WTC11 (cell line): ENCODE data around the gene LRRC8C. TPM values are rescaled to one million over a fixed set of nuclear protein-coding genes. Genes with fewer than 3 reads are reported as not detected.

Experiments used
- ATAC-seq: fragments of 200-7000 bp; cut with Tn5 transposase; 2 replicates; pipeline ENCODE4 v1.10.0; 2021; ENCODE audit warnings: mild to moderate bottlenecking, moderate library complexity
- CTCF ChIA-PET: fragments of 300-600 bp; sonication (Branson Sonifier 250); formaldehyde crosslinking; loops from one replicate; lab custom pipeline; 2021; ENCODE audit warnings: antibody characterized with exemption; lab: Charles Lee
- POLR2A ChIA-PET: fragments of 350-600 bp; sonication (Branson Sonifier 250); formaldehyde crosslinking; loops from one replicate; lab custom pipeline; 2021; ENCODE audit warnings: antibody characterized with exemption; lab: Charles Lee
- DNase-seq: peaks from one replicate; pipeline ENCODE4 v3.0.0; 2021; ENCODE audit warnings: low spot score
- H3K27ac Mint-ChIP-seq: 2 replicates; pipeline ENCODE4 v1.8.0; 2021; ENCODE audit warnings: mixed read lengths
- H3K27me3 Mint-ChIP-seq: 2 replicates; pipeline ENCODE4 v1.8.0; 2021; ENCODE audit warnings: low read depth, mild to moderate bottlenecking, moderate library complexity, mixed read lengths
- H3K36me3 Mint-ChIP-seq: 2 replicates; pipeline ENCODE4 v1.8.0; 2021; ENCODE audit warnings: mixed read lengths
- H3K4me1 Mint-ChIP-seq: 2 replicates; pipeline ENCODE4 v1.8.0; 2022; ENCODE audit warnings: mixed read lengths
- H3K4me3 Mint-ChIP-seq: 2 replicates; pipeline ENCODE4 v1.8.0; 2021; ENCODE audit warnings: mild to moderate bottlenecking, moderate library complexity, mixed read lengths
- H3K9me3 Mint-ChIP-seq: 2 replicates; pipeline ENCODE4 v1.8.0; 2021; ENCODE audit warnings: mixed read lengths
- AR ChIP-seq: fragments of 250-450 bp; sonication (Bioruptor Pico); IDR thresholded peaks from 2 replicates; pipeline ENCODE4 v1.9.0; 2021; ENCODE audit warnings: mild to moderate bottlenecking
- ARID4B ChIP-seq: sonication (generic); formaldehyde crosslinking; IDR thresholded peaks from 2 replicates; pipeline ENCODE4 v1.8.0; 2023; ENCODE audit warnings: missing genetic modification reagents, mild to moderate bottlenecking, borderline replicate concordance
- CBFB ChIP-seq: sonication (generic); formaldehyde crosslinking; IDR thresholded peaks from 2 replicates; pipeline ENCODE4 v1.8.1; 2022; ENCODE audit warnings: mild to moderate bottlenecking, low read depth, missing genetic modification reagents
- CREM ChIP-seq: sonication (generic); formaldehyde crosslinking; IDR thresholded peaks from 2 replicates; pipeline ENCODE4 v1.8.1; 2022; ENCODE audit warnings: mild to moderate bottlenecking, missing genetic modification reagents, moderate library complexity
- GTF2I ChIP-seq: fragments of 250-450 bp; sonication (Bioruptor Pico); conservative IDR thresholded peaks from 2 replicates; pipeline ENCODE4 v1.4.0; 2021; ENCODE audit warnings: mild to moderate bottlenecking
- KAT7 ChIP-seq: sonication (generic); formaldehyde crosslinking; IDR thresholded peaks from 2 replicates; pipeline ENCODE4 v1.8.1; 2023; ENCODE audit warnings: missing genetic modification reagents, mild to moderate bottlenecking, borderline replicate concordance
- MXD4 ChIP-seq: fragments of 250-450 bp; sonication (Bioruptor Pico); IDR thresholded peaks from 2 replicates; pipeline ENCODE4 v1.8.0; 2021; ENCODE audit warnings: mild to moderate bottlenecking, moderate library complexity, borderline replicate concordance
- NFATC4 ChIP-seq: fragments of 250-450 bp; sonication (Bioruptor Pico); IDR thresholded peaks from 2 replicates; pipeline ENCODE4 v1.9.0; 2021; ENCODE audit warnings: mild to moderate bottlenecking
- NR2C2 ChIP-seq: sonication (generic); formaldehyde crosslinking; IDR thresholded peaks from 2 replicates; pipeline ENCODE4 v1.8.0; 2022; ENCODE audit warnings: mild to moderate bottlenecking, missing genetic modification reagents
- PRRX2 ChIP-seq: fragments of 250-450 bp; sonication (Bioruptor Pico); IDR thresholded peaks from 2 replicates; pipeline ENCODE4 v1.8.0; 2021; ENCODE audit warnings: mild to moderate bottlenecking
- RELA ChIP-seq: sonication (generic); formaldehyde crosslinking; IDR thresholded peaks from 2 replicates; pipeline ENCODE4 v1.8.1; 2022; ENCODE audit warnings: missing genetic modification reagents, mild to moderate bottlenecking, borderline replicate concordance
- RORB ChIP-seq: fragments of 250-450 bp; sonication (Bioruptor Pico); IDR thresholded peaks from 2 replicates; pipeline ENCODE4 v1.9.0; 2021; ENCODE audit warnings: mild to moderate bottlenecking
- TEAD4 ChIP-seq: sonication (generic); formaldehyde crosslinking; IDR thresholded peaks from 2 replicates; pipeline ENCODE4 v1.8.0; 2022; ENCODE audit warnings: mild to moderate bottlenecking, missing genetic modification reagents
- ZMAT4 ChIP-seq: fragments of 250-450 bp; sonication (Bioruptor Pico); IDR thresholded peaks from 2 replicates; pipeline ENCODE4 v1.9.0; 2021; ENCODE audit warnings: mild to moderate bottlenecking
- ZNF219 ChIP-seq: sonication (generic); formaldehyde crosslinking; IDR thresholded peaks from 2 replicates; pipeline ENCODE4 v1.8.0; 2023; ENCODE audit warnings: missing genetic modification reagents, mild to moderate bottlenecking, borderline replicate concordance
- ZNF396 ChIP-seq: fragments of 250-450 bp; sonication (Bioruptor Pico); IDR thresholded peaks from 2 replicates; pipeline ENCODE4 v1.8.0; 2021; ENCODE audit warnings: mild to moderate bottlenecking, moderate library complexity, borderline replicate concordance
- total RNA-seq: library from RNA; stranded (reverse); gene quantifications from 3 replicates; pipeline ENCODE4 v1.2.3, GENCODE V29; 2021
- TF ChIP-seq, protein P1 (sequence below): sonication (generic); formaldehyde crosslinking; IDR thresholded peaks from 2 replicates; pipeline ENCODE4 v1.8.1; 2022; ENCODE audit warnings: mild to moderate bottlenecking, missing genetic modification reagents, moderate library complexity, borderline replicate concordance
- TF ChIP-seq, protein P2 (sequence below): sonication (generic); formaldehyde crosslinking; IDR thresholded peaks from 2 replicates; pipeline ENCODE4 v1.8.1; 2023; ENCODE audit warnings: mild to moderate bottlenecking, missing genetic modification reagents, moderate library complexity
- TF ChIP-seq, protein P3 (sequence below): sonication (generic); formaldehyde crosslinking; IDR thresholded peaks from 2 replicates; pipeline ENCODE4 v1.8.1; 2022; ENCODE audit warnings: missing genetic modification reagents, borderline replicate concordance
- TF ChIP-seq, protein P4 (sequence below): sonication (generic); formaldehyde crosslinking; IDR thresholded peaks from 2 replicates; pipeline ENCODE4 v1.8.1; 2023; ENCODE audit warnings: mild to moderate bottlenecking, missing genetic modification reagents

The LRRC8C gene
- total RNA-seq, 1 experiment from 2014 or later: 1.8 TPM

DNA sequence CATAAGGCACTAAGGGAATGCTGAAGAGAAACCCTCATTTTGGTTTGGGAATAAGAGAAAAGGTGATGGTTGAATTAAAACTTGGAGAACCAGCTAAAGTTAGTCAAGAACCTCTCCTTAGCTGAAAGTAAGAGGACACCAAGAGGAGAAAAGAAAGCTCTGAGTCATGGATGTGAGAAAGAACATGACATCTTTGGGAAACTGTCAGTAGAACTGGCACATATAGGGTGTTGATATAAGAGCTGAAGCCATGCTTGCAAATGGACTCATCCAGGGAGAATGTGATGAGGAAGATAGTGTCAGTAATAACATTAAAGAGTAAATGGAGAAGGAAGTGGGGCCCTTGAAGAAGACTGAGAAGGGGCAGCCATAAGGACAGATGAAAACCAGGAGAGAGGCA lies 54.3 kb downstream of the LRRC8C start (continued):
- TF ChIP-seq ZMAT4 (CRISPR knock-in tag): no peak
- no peak for TF ChIP-seq AR (CRISPR knock-in tag)
- TF ChIP-seq NFATC4 (CRISPR knock-in tag): no peak
- TF ChIP-seq RORB (CRISPR knock-in tag): no peak
- TF ChIP-seq RELA (CRISPR knock-in tag): no peak

DNA sequence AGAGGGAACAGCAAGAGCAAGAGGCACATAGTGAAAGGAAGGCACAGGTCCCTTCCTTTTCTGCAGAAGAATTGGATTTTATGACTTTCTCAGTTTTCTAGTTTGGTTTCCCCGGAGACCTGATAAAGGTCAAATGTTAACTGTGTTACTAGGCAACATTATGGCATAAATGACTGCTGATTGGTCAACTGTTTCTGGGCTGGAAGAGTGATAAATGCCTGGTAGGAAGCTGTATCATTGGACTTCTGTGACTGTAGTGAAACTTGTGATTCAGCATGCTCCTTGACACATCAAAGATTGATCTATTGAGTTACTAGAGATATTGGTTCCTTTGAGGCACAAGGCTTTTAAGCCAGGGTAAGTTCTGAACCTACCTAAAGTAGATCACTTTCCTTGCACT lies 55.7 kb downstream of the LRRC8C start:
- POLR2A ChIA-PET: no interaction called here
- Mint-ChIP-seq H3K27ac (no peak overlapping the region), H3K9me3 (no peaks in the 10 kb centered on the region), H3K36me3 (no peaks in the 10 kb centered on the region), H3K4me3 (no peak overlapping the region), H3K27me3 (no peaks in the 10 kb centered on the region), H3K4me1 (peaks cover 11% of the 10 kb centered on the region)
- CTCF ChIA-PET: no interaction called here
- TF ChIP-seq RELA (CRISPR knock-in tag) (no peak), TEAD4 (CRISPR knock-in tag) (no peak), KAT7 (CRISPR knock-in tag) (no peak), ZNF219 (no peak), ZNF396 (CRISPR knock-in tag) (no peak), NR2C2 (CRISPR knock-in tag) (no peak), MXD4 (no peak), ARID4B (CRISPR knock-in tag) (no peak), PRRX2 (no peak), CREM (no peak), GTF2I (no peak), CBFB (CRISPR knock-in tag) (no peak)
- TF ChIP-seq, protein P1, sequence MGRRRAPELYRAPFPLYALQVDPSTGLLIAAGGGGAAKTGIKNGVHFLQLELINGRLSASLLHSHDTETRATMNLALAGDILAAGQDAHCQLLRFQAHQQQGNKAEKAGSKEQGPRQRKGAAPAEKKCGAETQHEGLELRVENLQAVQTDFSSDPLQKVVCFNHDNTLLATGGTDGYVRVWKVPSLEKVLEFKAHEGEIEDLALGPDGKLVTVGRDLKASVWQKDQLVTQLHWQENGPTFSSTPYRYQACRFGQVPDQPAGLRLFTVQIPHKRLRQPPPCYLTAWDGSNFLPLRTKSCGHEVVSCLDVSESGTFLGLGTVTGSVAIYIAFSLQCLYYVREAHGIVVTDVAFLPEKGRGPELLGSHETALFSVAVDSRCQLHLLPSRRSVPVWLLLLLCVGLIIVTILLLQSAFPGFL (CRISPR knock-in tag): no peak
- TF ChIP-seq, protein P2, sequence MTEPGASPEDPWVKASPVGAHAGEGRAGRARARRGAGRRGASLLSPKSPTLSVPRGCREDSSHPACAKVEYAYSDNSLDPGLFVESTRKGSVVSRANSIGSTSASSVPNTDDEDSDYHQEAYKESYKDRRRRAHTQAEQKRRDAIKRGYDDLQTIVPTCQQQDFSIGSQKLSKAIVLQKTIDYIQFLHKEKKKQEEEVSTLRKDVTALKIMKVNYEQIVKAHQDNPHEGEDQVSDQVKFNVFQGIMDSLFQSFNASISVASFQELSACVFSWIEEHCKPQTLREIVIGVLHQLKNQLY: no peak
- TF ChIP-seq, protein P3, sequence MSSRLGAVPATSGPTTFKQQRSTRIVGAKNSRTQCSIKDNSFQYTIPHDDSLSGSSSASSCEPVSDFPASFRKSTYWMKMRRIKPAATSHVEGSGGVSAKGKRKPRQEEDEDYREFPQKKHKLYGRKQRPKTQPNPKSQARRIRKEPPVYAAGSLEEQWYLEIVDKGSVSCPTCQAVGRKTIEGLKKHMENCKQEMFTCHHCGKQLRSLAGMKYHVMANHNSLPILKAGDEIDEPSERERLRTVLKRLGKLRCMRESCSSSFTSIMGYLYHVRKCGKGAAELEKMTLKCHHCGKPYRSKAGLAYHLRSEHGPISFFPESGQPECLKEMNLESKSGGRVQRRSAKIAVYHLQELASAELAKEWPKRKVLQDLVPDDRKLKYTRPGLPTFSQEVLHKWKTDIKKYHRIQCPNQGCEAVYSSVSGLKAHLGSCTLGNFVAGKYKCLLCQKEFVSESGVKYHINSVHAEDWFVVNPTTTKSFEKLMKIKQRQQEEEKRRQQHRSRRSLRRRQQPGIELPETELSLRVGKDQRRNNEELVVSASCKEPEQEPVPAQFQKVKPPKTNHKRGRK: no peak
- TF ChIP-seq, protein P4, sequence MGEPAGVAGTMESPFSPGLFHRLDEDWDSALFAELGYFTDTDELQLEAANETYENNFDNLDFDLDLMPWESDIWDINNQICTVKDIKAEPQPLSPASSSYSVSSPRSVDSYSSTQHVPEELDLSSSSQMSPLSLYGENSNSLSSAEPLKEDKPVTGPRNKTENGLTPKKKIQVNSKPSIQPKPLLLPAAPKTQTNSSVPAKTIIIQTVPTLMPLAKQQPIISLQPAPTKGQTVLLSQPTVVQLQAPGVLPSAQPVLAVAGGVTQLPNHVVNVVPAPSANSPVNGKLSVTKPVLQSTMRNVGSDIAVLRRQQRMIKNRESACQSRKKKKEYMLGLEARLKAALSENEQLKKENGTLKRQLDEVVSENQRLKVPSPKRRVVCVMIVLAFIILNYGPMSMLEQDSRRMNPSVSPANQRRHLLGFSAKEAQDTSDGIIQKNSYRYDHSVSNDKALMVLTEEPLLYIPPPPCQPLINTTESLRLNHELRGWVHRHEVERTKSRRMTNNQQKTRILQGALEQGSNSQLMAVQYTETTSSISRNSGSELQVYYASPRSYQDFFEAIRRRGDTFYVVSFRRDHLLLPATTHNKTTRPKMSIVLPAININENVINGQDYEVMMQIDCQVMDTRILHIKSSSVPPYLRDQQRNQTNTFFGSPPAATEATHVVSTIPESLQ (CRISPR knock-in tag): no peak
- ATAC-seq (no peak), DNase-seq (no peak)
